HG03135 (cell line): ENCODE results near the gene PRR23C.

Experiments used
- ATAC-seq: cut with Tn5 transposase; IDR thresholded peaks from one replicate; pipeline ENCODE4 v1.9.1; 2021; ENCODE audit warnings: mild to moderate bottlenecking, moderate library complexity; ENCODE audit not compliant: unreplicated experiment

PRR23C gene

GRCh38 chr3:139005356-139005993, 39.2 kb downstream of the PRR23C start:
- no peak for ATAC-seq

GRCh38 chr3:138995706-138996105, 49.0 kb downstream of the PRR23C start:
- ATAC-seq = no peak
